Raji (cell line): ENCODE results near the gene KDM3B.

ENCODE experiments used
- POLR2A ChIP-seq: IDR thresholded peaks from 2 replicates; pipeline ENCODE4 v1.6.1; 2011; ENCODE audit warnings: low read depth, low read length, control low read depth; ENCODE audit not compliant: insufficient read depth

KDM3B gene

GRCh38 chr5:138366632-138367382 is 14.3 kb downstream of the KDM3B start:
- no peak for TF ChIP-seq POLR2A

- TF ChIP-seq POLR2A = no peak
Observed at GRCh38 chr5:138369261-138369660, 16.8 kb downstream of the KDM3B start.

GRCh38 chr5:138369706-138370105 is 17.2 kb downstream of the KDM3B start:
- no peak for TF ChIP-seq POLR2A

- TF ChIP-seq POLR2A = no peak
Observed at GRCh38 chr5:138370537-138370936, 18.1 kb downstream of the KDM3B start.

GRCh38 chr5:138371454-138371853 is 19.0 kb downstream of the KDM3B start:
- TF ChIP-seq POLR2A = no peak

GRCh38 chr5:138372225-138372624 is 19.7 kb downstream of the KDM3B start:
- TF ChIP-seq POLR2A = no peak

GRCh38 chr5:138372653-138373052 is 20.2 kb downstream of the KDM3B start:
- TF ChIP-seq POLR2A = no peak

- no peak for TF ChIP-seq POLR2A
Observed at GRCh38 chr5:138382347-138382746, 29.9 kb downstream of the KDM3B start.

- TF ChIP-seq POLR2A = no peak
Observed at GRCh38 chr5:138385660-138386059, 33.2 kb downstream of the KDM3B start.

- no peak for TF ChIP-seq POLR2A
Observed at GRCh38 chr5:138386290-138386689, 33.8 kb downstream of the KDM3B start.

- no peak for TF ChIP-seq POLR2A
Observed at GRCh38 chr5:138389332-138389731, 36.8 kb downstream of the KDM3B start.

GRCh38 chr5:138391859-138392386 is 39.4 kb downstream of the KDM3B start:
- no peak for TF ChIP-seq POLR2A

GRCh38 chr5:138402640-138403039 is 50.2 kb downstream of the KDM3B start:
- TF ChIP-seq POLR2A = no peak

- no peak for TF ChIP-seq POLR2A
Observed at GRCh38 chr5:138408023-138408422, 55.5 kb downstream of the KDM3B start.

GRCh38 chr5:138418444-138418843 is 66.0 kb downstream of the KDM3B start:
- TF ChIP-seq POLR2A = no peak

GRCh38 chr5:138425079-138425478 is 72.6 kb downstream of the KDM3B start:
- TF ChIP-seq POLR2A = no peak

GRCh38 chr5:138435943-138436342 is 83.5 kb downstream of the KDM3B start:
- no peak for TF ChIP-seq POLR2A

GRCh38 chr5:138438003-138438723 is 85.7 kb downstream of the KDM3B start:
- no peak for TF ChIP-seq POLR2A
